ENCODE data around the gene SLC5A10.
"Not testable (repeated sequence)": the region's sequence is repeated elsewhere in the genome, so short reads cannot be mapped to it uniquely, and the experiment has no call there.

The SLC5A10 gene

GRCh38 chr17:18948476-18949006, 3.4 kb upstream of the SLC5A10 start:
- DNase-seq = no peak

GRCh38 chr17:18949566-18949965, 2.4 kb upstream of the SLC5A10 start:
- no peak for DNase-seq

GRCh38 chr17:18950346-18950745, 1.6 kb upstream of the SLC5A10 start:
- DNase-seq = no peak

GRCh38 chr17:18950944-18951905, 740 bp upstream of the SLC5A10 start:
- no peak for DNase-seq

GRCh38 chr17:18953231-18953728, 1.3 kb downstream of the SLC5A10 start:
- no peak for DNase-seq

GRCh38 chr17:18954321-18954720, 2.4 kb downstream of the SLC5A10 start:
- DNase-seq = no peak

GRCh38 chr17:18955009-18955408, 3.0 kb downstream of the SLC5A10 start:
- DNase-seq = no peak

- DNase-seq = not testable (repeated sequence)
These were observed 4.1 kb downstream of the SLC5A10 start for GRCh38 chr17:18956021-18956420.

GRCh38 chr17:18956581-18956980, 4.6 kb downstream of the SLC5A10 start:
- DNase-seq = no peak

- DNase-seq = no peak
These were observed 5.9 kb downstream of the SLC5A10 start for GRCh38 chr17:18957831-18958230.

- no peak for DNase-seq
These were observed 6.6 kb downstream of the SLC5A10 start for GRCh38 chr17:18958611-18959010.

GRCh38 chr17:18959071-18959844, 7.3 kb downstream of the SLC5A10 start:
- no peak for DNase-seq

- no peak for DNase-seq
These were observed 7.9 kb downstream of the SLC5A10 start for GRCh38 chr17:18959845-18960240.

- no peak for DNase-seq
These were observed 8.3 kb downstream of the SLC5A10 start for GRCh38 chr17:18960241-18960665.

- DNase-seq = peak; percentile 65 to 69
These were observed 9.0 kb downstream of the SLC5A10 start for GRCh38 chr17:18960803-18961511.

- no peak for DNase-seq
These were observed 9.9 kb downstream of the SLC5A10 start for GRCh38 chr17:18961634-18962493.

GRCh38 chr17:18962494-18962815, 10.5 kb downstream of the SLC5A10 start:
- DNase-seq = no peak

GRCh38 chr17:18963126-18964017, 11.4 kb downstream of the SLC5A10 start:
- no peak for DNase-seq

GRCh38 chr17:18964018-18964351, 12.0 kb downstream of the SLC5A10 start:
- DNase-seq = no peak

GRCh38 chr17:18964550-18964949, 12.6 kb downstream of the SLC5A10 start:
- DNase-seq = no peak

Measured in activated CD4-positive, alpha-beta T cell treated with anti-CD3 and anti-CD28 coated beads, Interleukin-2, amount 50 U/mL, for 4 hours (primary cell).